Prostate gland (tissue), 2 donors: ENCODE results near the gene ALDH4A1.

Source experiments
- CTCF ChIP-seq, 4 experiments: fragments of 200-600 bp in 2 of 4; fragments of 450-650 bp in 2 of 4; sonication (generic) in 2 of 4; IDR thresholded peaks; 1 replicate in 3 of 4; 2 replicates in 1 of 4; pipeline ENCODE4 v1.5.1; 2016 to 2019; ENCODE audit warnings: antibody characterized with exemption in 4 of 4, mild to moderate bottlenecking in 2 of 4, moderate library complexity in 2 of 4
- POLR2A ChIP-seq: fragments of 450-650 bp; IDR thresholded peaks from one replicate; pipeline ENCODE4 v1.6.1; 2016; ENCODE audit warnings: antibody characterized with exemption, mild to moderate bottlenecking
- POLR2AphosphoS5 ChIP-seq: sonication (generic); formaldehyde crosslinking; IDR thresholded peaks from one replicate; pipeline ENCODE4 v1.6.1; 2017; ENCODE audit warnings: antibody characterized with exemption

- no peak for TF ChIP-seq POLR2A
- no peak for TF ChIP-seq POLR2AphosphoS5
- no peak for TF ChIP-seq CTCF (IDR thresholded peaks at IDR 0.05)
Measured at GRCh38 chr1:18858070-18858688, 44.2 kb downstream of the ALDH4A1 start.
